Memory B cell (primary cell): ENCODE measurements around the gene CRELD1.
"Not testable (repeated sequence)": the region's sequence is repeated elsewhere in the genome, so short reads cannot be mapped to it uniquely, and the experiment has no call there.

Experiments used
- ATAC-seq: fragments of 150-1000 bp; cut with Tn5 transposase; 2 replicates; pipeline ENCODE4 v1.10.0; 2021; ENCODE audit warnings: low read depth, mild to moderate bottlenecking, moderate library complexity
- DNase-seq, 2 donors: peaks; one replicate each; pipeline ENCODE4 v3.0.0; 2022; ENCODE audit warnings: low spot score in 2 of 2
- H3K27ac Mint-ChIP-seq: one replicate; pipeline ENCODE4 v1.8.0; 2022; ENCODE audit warnings: mild to moderate bottlenecking, moderate library complexity, mixed read lengths
- H3K27me3 Mint-ChIP-seq: one replicate; pipeline ENCODE4 v1.8.0; 2022; ENCODE audit warnings: mixed read lengths
- H3K36me3 Mint-ChIP-seq: one replicate; pipeline ENCODE4 v1.8.0; 2022; ENCODE audit warnings: mild to moderate bottlenecking, mixed read lengths
- H3K4me1 Mint-ChIP-seq: one replicate; pipeline ENCODE4 v1.8.0; 2022; ENCODE audit warnings: mixed read lengths
- H3K4me3 Mint-ChIP-seq: one replicate; pipeline ENCODE4 v1.8.0; 2022; ENCODE audit warnings: mild to moderate bottlenecking, moderate library complexity, mixed read lengths
- H3K9me3 Mint-ChIP-seq: one replicate; pipeline ENCODE4 v1.8.0; 2022; ENCODE audit warnings: mixed read lengths

The CRELD1 gene

GRCh38 chr3:9934993-9935392 lies 1.4 kb downstream of the CRELD1 start:
- H3K9me3 Mint-ChIP-seq, result no peaks in the 10 kb centered on the region
- H3K4me3 Mint-ChIP-seq, result peak overlapping the region; percentile 99
- H3K4me1 Mint-ChIP-seq, result peaks cover 17% of the 10 kb centered on the region
- H3K36me3 Mint-ChIP-seq, result peaks cover 16% of the 10 kb centered on the region
- ATAC-seq (no peak), DNase-seq (no peak)
- peak overlapping the region; percentile 62 for H3K27ac Mint-ChIP-seq
- H3K27me3 Mint-ChIP-seq, result no peaks in the 10 kb centered on the region

DNA sequence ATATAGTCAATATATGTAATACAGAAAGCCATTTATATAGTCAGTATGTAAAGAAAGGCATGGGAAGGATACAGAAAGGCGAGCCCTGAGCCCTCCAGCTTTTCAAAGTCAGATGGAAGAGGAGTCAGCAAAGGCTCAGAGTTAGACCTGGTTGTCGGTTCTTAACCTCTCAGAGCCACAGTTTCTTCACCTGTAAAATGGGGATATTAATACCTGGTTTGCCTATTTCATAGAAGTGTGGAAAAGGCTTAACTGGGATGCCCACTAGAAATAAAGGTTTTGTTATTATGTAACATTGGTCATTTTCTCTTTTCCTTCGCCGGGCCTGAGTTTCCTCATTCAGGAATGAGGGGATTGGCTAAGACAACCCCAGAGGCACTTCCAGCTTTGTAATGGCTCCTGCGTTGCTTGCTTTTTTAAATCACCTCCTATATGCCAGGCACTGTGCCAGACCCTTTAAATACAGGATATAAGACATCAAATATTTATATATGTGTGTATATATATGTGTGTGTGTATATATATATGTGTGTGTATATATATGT lies 2.4 kb downstream of the CRELD1 start:
- DNase-seq, result no peak
- H3K27ac Mint-ChIP-seq, result no peak overlapping the region
- H3K4me3 Mint-ChIP-seq, result no peak overlapping the region
- no peaks in the 10 kb centered on the region for H3K27me3 Mint-ChIP-seq
- H3K9me3 Mint-ChIP-seq, result no peaks in the 10 kb centered on the region
- H3K36me3 Mint-ChIP-seq, result peaks cover 16% of the 10 kb centered on the region
- peaks cover 17% of the 10 kb centered on the region for H3K4me1 Mint-ChIP-seq
- ATAC-seq, result no peak

DNA sequence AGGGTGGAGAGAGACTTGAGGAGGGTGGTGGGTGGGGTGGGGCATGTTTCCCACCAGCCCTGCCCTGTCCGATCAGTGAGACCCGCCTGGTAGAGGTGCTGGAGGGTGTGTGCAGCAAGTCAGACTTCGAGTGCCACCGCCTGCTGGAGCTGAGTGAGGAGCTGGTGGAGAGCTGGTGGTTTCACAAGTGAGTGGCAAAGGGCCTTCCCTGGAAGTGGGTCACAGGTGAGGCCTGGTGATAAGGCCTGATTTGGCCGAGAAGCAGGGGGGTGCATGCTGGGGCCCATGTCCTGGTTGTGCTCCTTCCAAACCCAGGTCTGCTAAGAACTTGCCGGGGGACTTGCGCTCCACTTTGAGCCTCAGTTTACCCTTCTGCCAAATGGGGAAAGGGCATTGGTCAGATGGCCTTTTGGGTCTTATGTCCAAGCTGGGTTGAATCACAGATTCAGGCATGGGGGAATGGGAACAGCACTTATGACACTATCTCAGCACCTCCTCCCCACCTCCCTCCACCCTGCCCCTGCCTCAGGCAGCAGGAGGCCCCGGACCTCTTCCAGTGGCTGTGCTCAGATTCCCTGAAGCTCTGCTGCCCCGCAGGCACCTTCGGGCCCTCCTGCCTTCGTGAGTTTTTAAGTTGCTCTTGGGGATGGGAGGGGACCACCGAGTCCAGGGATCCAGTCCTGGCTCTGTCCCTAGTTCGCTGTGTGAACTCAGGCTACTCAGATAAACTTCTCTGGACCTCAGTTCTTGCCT lies 4.0 kb downstream of the CRELD1 start:
- no peak overlapping the region for H3K4me3 Mint-ChIP-seq
- H3K36me3 Mint-ChIP-seq, result peaks cover 19% of the 10 kb centered on the region
- no peaks in the 10 kb centered on the region for H3K9me3 Mint-ChIP-seq
- H3K4me1 Mint-ChIP-seq, result peaks cover 15% of the 10 kb centered on the region
- H3K27ac Mint-ChIP-seq, result no peak overlapping the region
- DNase-seq, result no peak
- no peaks in the 10 kb centered on the region for H3K27me3 Mint-ChIP-seq
- ATAC-seq, result no peak

DNA sequence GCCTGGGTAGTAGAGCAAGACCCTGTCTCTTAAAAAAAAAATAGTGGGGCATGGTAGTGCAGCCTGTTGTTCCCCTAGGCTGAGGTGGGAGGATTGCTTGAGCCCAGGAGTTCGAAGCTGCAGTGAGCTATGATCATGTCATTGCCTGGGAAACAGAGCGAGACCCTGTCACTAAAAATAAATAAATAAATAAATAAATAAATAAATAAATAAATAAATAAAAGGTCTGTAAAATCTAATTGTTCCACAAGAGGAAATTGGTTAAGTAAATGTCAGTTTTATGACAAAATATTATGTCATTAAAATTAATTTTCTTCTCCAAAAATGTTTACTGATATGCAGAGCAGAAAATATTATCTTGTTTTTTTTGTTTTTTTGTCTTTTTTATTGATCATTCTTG lies 5.3 kb downstream of the CRELD1 start:
- peaks cover 15% of the 10 kb centered on the region for H3K4me1 Mint-ChIP-seq
- H3K36me3 Mint-ChIP-seq, result peaks cover 19% of the 10 kb centered on the region
- H3K27ac Mint-ChIP-seq, result no peak overlapping the region
- DNase-seq (no peak), ATAC-seq (no peak)
- no peaks in the 10 kb centered on the region for H3K9me3 Mint-ChIP-seq
- no peaks in the 10 kb centered on the region for H3K27me3 Mint-ChIP-seq
- H3K4me3 Mint-ChIP-seq, result no peak overlapping the region

- peaks cover 18% of the 10 kb centered on the region for H3K36me3 Mint-ChIP-seq
Measured at GRCh38 chr3:9939906-9940305, 6.3 kb downstream of the CRELD1 start.

GRCh38 chr3:9940746-9941145 lies 7.1 kb downstream of the CRELD1 start:
- no peaks in the 10 kb centered on the region for H3K27me3 Mint-ChIP-seq
- H3K4me1 Mint-ChIP-seq, result peaks cover 1% of the 10 kb centered on the region
- H3K4me3 Mint-ChIP-seq, result no peak overlapping the region
- peaks cover 10% of the 10 kb centered on the region for H3K36me3 Mint-ChIP-seq
- H3K27ac Mint-ChIP-seq, result no peak overlapping the region
- DNase-seq, result no peak
- H3K9me3 Mint-ChIP-seq, result no peaks in the 10 kb centered on the region
- ATAC-seq, result no peak

More at GRCh38 chr3:9939906-9940305, 6.3 kb downstream of the CRELD1 start:
- DNase-seq, H3K27ac Mint-ChIP-seq, H3K9me3 Mint-ChIP-seq, H3K27me3 Mint-ChIP-seq, H3K4me1 Mint-ChIP-seq, ATAC-seq, H3K4me3 Mint-ChIP-seq: not testable (repeated sequence)

- Mint-ChIP-seq H3K36me3 (peaks cover 8% of the 10 kb centered on the region), H3K9me3 (no peaks in the 10 kb centered on the region), H3K27me3 (no peaks in the 10 kb centered on the region), H3K4me1 (no peaks in the 10 kb centered on the region), H3K27ac (peak overlapping the region; percentile 20), H3K4me3 (no peak overlapping the region)
- ATAC-seq (no peak), DNase-seq (no peak)
Measured at GRCh38 chr3:9942164-9942563, 8.5 kb downstream of the CRELD1 start.

DNA sequence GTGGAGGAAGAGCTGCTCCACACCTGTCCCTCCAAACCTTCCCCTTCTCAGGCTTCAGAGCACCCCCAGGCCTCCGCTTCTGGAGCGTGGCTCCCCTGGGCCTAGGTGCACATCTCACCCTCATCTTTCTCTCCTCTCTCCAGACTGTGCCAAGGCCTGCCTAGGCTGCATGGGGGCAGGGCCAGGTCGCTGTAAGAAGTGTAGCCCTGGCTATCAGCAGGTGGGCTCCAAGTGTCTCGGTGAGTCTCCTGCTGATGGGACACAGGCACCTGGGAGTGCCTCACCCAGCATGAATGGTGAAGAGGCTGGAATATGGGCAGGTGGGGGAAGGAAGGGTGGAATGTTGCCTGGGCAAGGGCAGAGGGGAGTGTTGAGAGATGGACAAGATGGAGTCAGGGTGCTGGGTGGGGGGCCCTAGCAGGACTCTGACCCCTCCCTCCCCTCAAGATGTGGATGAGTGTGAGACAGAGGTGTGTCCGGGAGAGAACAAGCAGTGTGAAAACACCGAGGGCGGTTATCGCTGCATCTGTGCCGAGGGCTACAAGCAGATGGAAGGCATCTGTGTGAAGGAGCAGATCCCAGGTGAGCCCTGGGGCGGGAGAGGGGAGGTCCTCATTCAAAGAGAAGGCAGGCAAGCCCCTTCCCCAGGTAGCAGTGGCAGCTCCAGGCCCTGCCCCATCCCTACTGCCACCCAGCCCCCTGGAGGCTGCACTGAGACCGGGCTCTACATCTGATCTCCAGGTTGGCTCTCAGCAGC lies 9.5 kb downstream of the CRELD1 start:
- no peaks in the 10 kb centered on the region for H3K4me1 Mint-ChIP-seq
- no peak overlapping the region for H3K27ac Mint-ChIP-seq
- H3K4me3 Mint-ChIP-seq, result no peak overlapping the region
- ATAC-seq (no peak), DNase-seq (no peak)
- peaks cover 3% of the 10 kb centered on the region for H3K36me3 Mint-ChIP-seq
- no peaks in the 10 kb centered on the region for H3K9me3 Mint-ChIP-seq
- H3K27me3 Mint-ChIP-seq, result no peaks in the 10 kb centered on the region

GRCh38 chr3:9944271-9944670 lies 10.6 kb downstream of the CRELD1 start:
- H3K4me1 Mint-ChIP-seq, result no peaks in the 10 kb centered on the region
- DNase-seq (no peak), ATAC-seq (no peak)
- H3K27me3 Mint-ChIP-seq, result no peaks in the 10 kb centered on the region
- no peaks in the 10 kb centered on the region for H3K9me3 Mint-ChIP-seq
- H3K27ac Mint-ChIP-seq, result no peak overlapping the region
- H3K36me3 Mint-ChIP-seq, result peaks cover 3% of the 10 kb centered on the region
- H3K4me3 Mint-ChIP-seq, result no peak overlapping the region

DNA sequence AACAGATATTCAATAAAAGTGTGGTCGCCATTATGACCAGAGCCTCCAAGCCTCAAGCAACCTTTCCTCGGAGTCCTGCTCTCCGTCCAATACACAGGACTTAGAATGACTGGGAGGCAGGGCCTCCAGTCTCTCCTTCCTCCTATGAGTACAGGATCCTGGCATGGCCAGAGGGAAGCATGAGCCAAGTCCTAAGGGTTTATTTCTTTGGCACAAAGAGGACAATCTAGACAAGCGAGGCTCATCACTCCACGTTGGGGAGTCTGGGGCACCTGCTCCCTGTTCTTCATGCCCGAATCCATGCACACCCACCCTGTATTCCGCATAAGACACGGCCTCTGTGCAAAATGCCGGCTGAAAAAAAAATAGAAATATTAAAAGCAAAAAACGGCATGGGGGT lies 11.7 kb downstream of the CRELD1 start:
- H3K27me3 Mint-ChIP-seq, result no peaks in the 10 kb centered on the region
- H3K4me3 Mint-ChIP-seq, result peak overlapping the region; percentile 39
- H3K36me3 Mint-ChIP-seq, result peaks cover 3% of the 10 kb centered on the region
- no peaks in the 10 kb centered on the region for H3K9me3 Mint-ChIP-seq
- no peak for ATAC-seq
- H3K4me1 Mint-ChIP-seq, result peaks cover 2% of the 10 kb centered on the region
- DNase-seq, result no peak
- no peak overlapping the region for H3K27ac Mint-ChIP-seq

DNA sequence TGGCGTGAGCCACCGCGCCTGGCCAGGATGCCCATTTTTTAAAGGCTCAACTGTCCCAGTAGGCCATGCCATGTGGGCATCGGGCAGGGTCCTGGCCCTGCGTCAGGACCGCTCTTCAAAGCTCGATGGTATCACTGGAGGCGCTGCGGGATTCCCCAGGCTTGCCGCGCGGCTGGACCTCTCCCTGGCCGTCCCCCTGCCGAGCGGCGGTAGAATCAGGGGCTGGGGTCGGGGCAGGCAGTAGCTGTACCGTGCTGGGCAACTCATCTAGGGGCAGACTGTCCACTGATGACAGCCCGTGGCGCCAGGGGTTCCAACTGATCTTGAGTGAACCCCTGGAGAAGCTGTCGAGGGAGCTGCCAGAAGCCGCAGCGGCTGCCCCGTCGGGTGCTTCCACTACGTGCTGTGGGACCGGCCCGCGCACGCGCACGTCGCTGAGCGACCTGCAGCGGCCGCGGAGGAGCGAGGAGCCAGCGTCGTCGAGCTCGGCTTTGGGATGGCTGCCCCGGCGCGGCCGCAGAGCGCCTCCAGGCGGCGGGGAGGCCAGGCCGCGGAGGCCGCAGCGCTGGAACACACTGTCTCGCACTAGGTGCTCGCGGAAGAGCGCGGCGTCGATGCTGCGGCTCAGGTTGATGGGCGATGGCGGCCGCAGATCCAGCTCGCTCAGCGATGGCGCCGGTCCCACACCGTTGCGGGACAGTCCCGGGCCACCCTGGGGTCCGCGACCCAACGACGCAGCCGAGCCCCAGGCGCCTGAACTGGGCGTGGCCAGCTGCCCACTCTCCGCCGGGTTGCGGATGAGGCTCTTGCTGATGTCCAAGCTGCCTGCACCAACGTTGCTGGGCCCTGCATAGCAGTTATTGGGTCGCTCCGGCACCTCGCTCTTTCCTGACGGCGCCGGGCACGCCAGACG lies 12.7 kb downstream of the CRELD1 start:
- Mint-ChIP-seq H3K4me1 (peaks cover 6% of the 10 kb centered on the region), H3K27ac (peak overlapping the region; percentile 79), H3K36me3 (peaks cover under 1% of the 10 kb centered on the region), H3K9me3 (no peaks in the 10 kb centered on the region), H3K27me3 (no peaks in the 10 kb centered on the region), H3K4me3 (peak overlapping the region; percentile 83)
- ATAC-seq (peak; percentile 92), DNase-seq (peak; percentile 53 to 73)

DNA sequence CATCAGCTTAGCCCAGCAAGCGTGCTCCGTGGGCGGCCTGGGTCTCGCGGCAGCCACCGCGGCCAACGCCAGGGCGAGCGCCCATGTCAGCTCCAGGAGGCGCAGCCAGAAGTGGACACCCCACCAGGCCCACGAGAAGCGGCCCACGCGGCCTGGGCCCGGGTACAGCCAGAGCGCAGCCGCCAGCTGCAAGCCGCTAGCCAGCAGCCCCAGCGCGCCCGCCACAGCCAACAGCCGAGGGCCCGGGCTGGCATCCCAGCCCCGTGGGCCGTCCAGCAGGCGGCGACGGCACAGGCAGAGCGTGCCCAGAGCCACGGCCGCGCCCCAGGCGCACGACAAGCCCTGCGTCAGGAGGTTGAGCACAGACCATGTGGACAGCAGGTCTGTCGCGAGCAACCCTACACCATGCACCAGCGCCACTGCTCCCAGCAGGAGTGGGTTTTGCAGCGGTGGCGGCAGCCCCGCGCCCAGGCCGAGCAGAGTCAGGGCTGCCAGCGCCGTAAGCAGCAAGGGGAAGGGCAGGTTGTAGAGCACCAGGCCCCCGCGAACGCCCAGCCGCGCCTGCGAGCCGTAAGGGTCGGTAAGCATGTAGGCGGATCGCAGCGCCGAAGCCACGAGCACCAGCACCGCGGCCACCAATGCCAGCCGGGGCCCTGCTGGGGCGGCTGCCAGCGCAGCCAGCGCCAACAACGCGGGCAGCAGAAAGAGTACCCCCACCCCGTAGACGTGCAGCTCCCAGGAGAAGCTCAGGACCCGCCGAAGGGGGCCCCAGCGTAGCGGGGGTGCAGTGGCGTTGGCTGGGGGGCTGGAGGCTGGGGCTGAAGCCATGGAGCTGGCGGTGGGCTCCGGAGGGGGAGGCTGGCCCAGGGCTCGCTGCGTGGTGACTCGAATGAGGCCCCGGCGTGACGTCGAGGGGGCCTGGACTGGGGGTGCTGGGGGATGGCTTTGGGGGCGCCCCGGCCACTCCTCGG lies 13.7 kb downstream of the CRELD1 start:
- H3K27ac Mint-ChIP-seq, result no peak overlapping the region
- no peaks in the 10 kb centered on the region for H3K36me3 Mint-ChIP-seq
- no peaks in the 10 kb centered on the region for H3K27me3 Mint-ChIP-seq
- peaks cover 11% of the 10 kb centered on the region for H3K4me1 Mint-ChIP-seq
- H3K9me3 Mint-ChIP-seq, result no peaks in the 10 kb centered on the region
- no peak for ATAC-seq
- no peak for DNase-seq
- H3K4me3 Mint-ChIP-seq, result no peak overlapping the region

GRCh38 chr3:9948586-9948985 lies 15.0 kb downstream of the CRELD1 start:
- H3K27ac Mint-ChIP-seq, result no peak overlapping the region
- no peaks in the 10 kb centered on the region for H3K9me3 Mint-ChIP-seq
- DNase-seq, result no peak
- no peaks in the 10 kb centered on the region for H3K36me3 Mint-ChIP-seq
- H3K27me3 Mint-ChIP-seq, result no peaks in the 10 kb centered on the region
- no peak overlapping the region for H3K4me3 Mint-ChIP-seq
- no peak for ATAC-seq
- peaks cover 12% of the 10 kb centered on the region for H3K4me1 Mint-ChIP-seq
